ENCODE measurements around the gene ADGRL1. TPM values are rescaled to one million over a fixed set of nuclear protein-coding genes. Genes with fewer than 3 reads are reported as not detected.

Gene ADGRL1
- total RNA-seq, 4 donors from 2014 or later: 22.8 to 58.6 (median 48.8) TPM

GRCh38 chr19:14152713-14153112, 53.3 kb downstream of the ADGRL1 start:
- Histone ChIP-seq H3K36me3 (peaks cover 0 to 53% (median 0%) of the 10 kb centered on the region in 3 donors), H3K4me3 (no peak overlapping the region)
- TF ChIP-seq POLR2A (IDR thresholded peaks at IDR 0.05): no peak
- TF ChIP-seq CTCF (IDR thresholded peaks at IDR 0.05): no peak

GRCh38 chr19:14150770-14151661, 55.0 kb downstream of the ADGRL1 start:
- no peak overlapping the region for H3K4me3 ChIP-seq
- DNase-seq: no peak
- no peaks in the 10 kb centered on the region for H3K27me3 ChIP-seq
- H3K27ac ChIP-seq: peak overlapping the region in 2 of 4 donors; percentile 57 to 71
- H3K36me3 ChIP-seq: peaks cover 0 to 36% (median 0%) of the 10 kb centered on the region in 3 donors
- TF ChIP-seq POLR2A (IDR thresholded peaks at IDR 0.05): no peak
- no peak for TF ChIP-seq CTCF (IDR thresholded peaks at IDR 0.05)
- no peaks in the 10 kb centered on the region for H3K9me3 ChIP-seq
- H3K4me1 ChIP-seq: peaks cover 0 to 27% (median 10%) of the 10 kb centered on the region in 4 donors

More at GRCh38 chr19:14152713-14153112, 53.3 kb downstream of the ADGRL1 start:
- H3K27ac ChIP-seq: no peak overlapping the region
- peaks cover 0 to 27% (median 10%) of the 10 kb centered on the region in 4 donors for H3K4me1 ChIP-seq
- H3K9me3 ChIP-seq: no peaks in the 10 kb centered on the region
- no peaks in the 10 kb centered on the region for H3K27me3 ChIP-seq
- DNase-seq: no peak

- no peak overlapping the region for H3K4me3 ChIP-seq
- peak in 1 of 3 donors; percentile 49 for DNase-seq
- H3K9me3 ChIP-seq: no peaks in the 10 kb centered on the region
- TF ChIP-seq POLR2A (IDR thresholded peaks at IDR 0.05) (no peak), CTCF (IDR thresholded peaks at IDR 0.05) (no peak)
- H3K4me1 ChIP-seq: peaks cover 0 to 27% (median 10%) of the 10 kb centered on the region in 4 donors
- H3K27me3 ChIP-seq: no peaks in the 10 kb centered on the region
- H3K36me3 ChIP-seq: peaks cover 0 to 28% (median 0%) of the 10 kb centered on the region in 3 donors
- peak overlapping the region; percentile 57 to 71 (median 70) for H3K27ac ChIP-seq
Measured at GRCh38 chr19:14150041-14150769, 55.8 kb downstream of the ADGRL1 start.

GRCh38 chr19:14149509-14149994, 56.4 kb downstream of the ADGRL1 start:
- Histone ChIP-seq H3K9me3 (no peaks in the 10 kb centered on the region), H3K36me3 (peaks cover 0 to 25% (median 0%) of the 10 kb centered on the region in 3 donors), H3K4me1 (peaks cover 0 to 27% (median 10%) of the 10 kb centered on the region in 4 donors), H3K27me3 (no peaks in the 10 kb centered on the region), H3K27ac (peak overlapping the region; percentile 67 to 71 (median 70)), H3K4me3 (peak overlapping the region in 2 of 4 donors; percentile 19 to 32)
- peak; percentile 40 to 75 (median 65) for DNase-seq
- TF ChIP-seq POLR2A (IDR thresholded peaks at IDR 0.05) (no peak), CTCF (IDR thresholded peaks at IDR 0.05) (no peak)

GRCh38 chr19:14148751-14149410, 57.1 kb downstream of the ADGRL1 start:
- Histone ChIP-seq H3K4me1 (peaks cover 0 to 27% (median 10%) of the 10 kb centered on the region in 4 donors), H3K36me3 (peaks cover 0 to 21% (median 0%) of the 10 kb centered on the region in 3 donors), H3K9me3 (no peaks in the 10 kb centered on the region), H3K27ac (peak overlapping the region; percentile 67 to 71 (median 70)), H3K27me3 (no peaks in the 10 kb centered on the region), H3K4me3 (peak overlapping the region in 1 of 4 donors; percentile 19)
- DNase-seq: peak in 1 of 3 donors; percentile 47
- no peak for TF ChIP-seq POLR2A (IDR thresholded peaks at IDR 0.05)
- TF ChIP-seq CTCF (IDR thresholded peaks at IDR 0.05): no peak
